Left lung (tissue), 10 donors: ENCODE measurements around the gene ALDH3A1. TPM values are rescaled to one million over a fixed set of nuclear protein-coding genes. Genes with fewer than 3 reads are reported as not detected.

Experiments used
- ATAC-seq: fragments of 200-7000 bp; cut with Tn5 transposase; one replicate; pipeline ENCODE4 v1.9.1; 2020; ENCODE audit warnings: moderate library complexity
- DNase-seq, 4 donors: peaks; one replicate each; pipeline ENCODE4 v3.0.0-alpha.2; 2013 to 2020
- H3K27ac ChIP-seq, 2 donors: fragments of 200-600 bp; sonication (generic) in 1 of 2; one replicate each; pipeline versions ENCODE4 v1.5.0 to v1.8.0; 2020 to 2021
- H3K27me3 ChIP-seq, 2 donors: fragments of 200-600 bp; sonication (generic) in 1 of 2; one replicate each; pipeline versions ENCODE4 v1.5.0 to v1.8.0; 2020 to 2021
- H3K36me3 ChIP-seq, 2 donors: fragments of 200-600 bp; sonication (generic) in 1 of 2; one replicate each; pipeline versions ENCODE4 v1.5.0 to v1.8.0; 2020 to 2021
- H3K4me1 ChIP-seq, 2 donors: fragments of 200-600 bp; one replicate each; pipeline ENCODE4 v1.8.0; 2021
- H3K4me3 ChIP-seq, 2 donors: fragments of 200-600 bp; sonication (generic) in 1 of 2; one replicate each; pipeline versions ENCODE4 v1.5.0 to v1.8.0; 2020 to 2021; ENCODE audit warnings: mild to moderate bottlenecking in 1 of 2
- H3K9me3 ChIP-seq, 2 donors: fragments of 200-600 bp; sonication (generic) in 1 of 2; one replicate each; pipeline versions ENCODE4 v1.5.0 to v1.8.0; 2020 to 2021
- intact Hi-C, 2 donors: fragments of 100-400 bp; cut with DNase I; formaldehyde crosslinking; loops; one replicate each; pipeline versions ENCODE4 v1.11.2 to v1.14.2; 2022
- polyA plus RNA-seq, 6 donors: library from polyadenylated mRNA; unstranded; fragments of 120-200 nt; gene quantifications; one replicate each; pipeline ENCODE4 v1.2.1, GENCODE V29; 2013; ENCODE audit not compliant: insufficient read length in 6 of 6
- total RNA-seq, 2 donors: library from RNA; stranded (reverse); fragmentation: NEBNext Ultra II Directional; extraction: Animal tissue kit (Norgen Biotek cat#: 25700); gene quantifications; one replicate each; pipeline ENCODE4 v1.2.1, GENCODE V29; 2021
- TF ChIP-seq, protein P1 (sequence below), 2 donors: fragments of 200-600 bp; sonication (generic) in 1 of 2; IDR thresholded peaks; one replicate each; pipeline versions ENCODE4 v1.5.0 to v1.8.0; 2021; ENCODE audit warnings: antibody characterized with exemption in 2 of 2
- donor health status: DM: no; HTN: yes; CAD: no.
- donor health status: DM: no; HTN: no; CAD: no.

Gene ALDH3A1
- total and polyA plus RNA-seq, 8 donors, result 0.41 to 4.7 (median 0.68) TPM

DNA sequence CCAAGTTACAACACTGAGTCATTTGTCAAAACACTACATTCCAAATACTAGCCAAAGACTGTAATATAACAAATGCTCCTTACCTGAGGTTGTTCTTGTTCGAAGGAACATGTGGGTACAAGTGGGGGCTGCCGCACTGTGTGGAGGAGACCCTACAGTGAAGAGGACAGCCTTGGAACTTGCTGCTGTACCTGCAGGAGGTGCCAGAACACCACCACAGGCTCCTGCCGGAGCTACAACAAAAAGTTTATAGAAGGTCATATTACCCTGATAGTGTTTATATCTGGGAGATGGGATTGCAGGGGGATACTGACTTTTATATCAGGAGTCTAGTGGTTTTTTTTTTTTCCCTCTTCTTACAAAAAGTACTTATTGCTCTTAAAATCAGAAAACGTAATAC, 37.8 kb upstream of the ALDH3A1 start:
- intact Hi-C loops, result no loop called here
- H3K36me3 ChIP-seq, result peaks cover 0 to 55% of the 10 kb centered on the region in 2 donors
- TF ChIP-seq, protein P1, sequence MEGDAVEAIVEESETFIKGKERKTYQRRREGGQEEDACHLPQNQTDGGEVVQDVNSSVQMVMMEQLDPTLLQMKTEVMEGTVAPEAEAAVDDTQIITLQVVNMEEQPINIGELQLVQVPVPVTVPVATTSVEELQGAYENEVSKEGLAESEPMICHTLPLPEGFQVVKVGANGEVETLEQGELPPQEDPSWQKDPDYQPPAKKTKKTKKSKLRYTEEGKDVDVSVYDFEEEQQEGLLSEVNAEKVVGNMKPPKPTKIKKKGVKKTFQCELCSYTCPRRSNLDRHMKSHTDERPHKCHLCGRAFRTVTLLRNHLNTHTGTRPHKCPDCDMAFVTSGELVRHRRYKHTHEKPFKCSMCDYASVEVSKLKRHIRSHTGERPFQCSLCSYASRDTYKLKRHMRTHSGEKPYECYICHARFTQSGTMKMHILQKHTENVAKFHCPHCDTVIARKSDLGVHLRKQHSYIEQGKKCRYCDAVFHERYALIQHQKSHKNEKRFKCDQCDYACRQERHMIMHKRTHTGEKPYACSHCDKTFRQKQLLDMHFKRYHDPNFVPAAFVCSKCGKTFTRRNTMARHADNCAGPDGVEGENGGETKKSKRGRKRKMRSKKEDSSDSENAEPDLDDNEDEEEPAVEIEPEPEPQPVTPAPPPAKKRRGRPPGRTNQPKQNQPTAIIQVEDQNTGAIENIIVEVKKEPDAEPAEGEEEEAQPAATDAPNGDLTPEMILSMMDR (IDR thresholded peaks at IDR 0.05), result no peak
- H3K4me3 ChIP-seq, result no peak overlapping the region
- H3K27ac ChIP-seq, result no peak overlapping the region
- DNase-seq (no peak), ATAC-seq (no peak)
- no peaks in the 10 kb centered on the region for H3K4me1 ChIP-seq
- H3K27me3 ChIP-seq, result no peaks in the 10 kb centered on the region
- no peaks in the 10 kb centered on the region for H3K9me3 ChIP-seq

DNA sequence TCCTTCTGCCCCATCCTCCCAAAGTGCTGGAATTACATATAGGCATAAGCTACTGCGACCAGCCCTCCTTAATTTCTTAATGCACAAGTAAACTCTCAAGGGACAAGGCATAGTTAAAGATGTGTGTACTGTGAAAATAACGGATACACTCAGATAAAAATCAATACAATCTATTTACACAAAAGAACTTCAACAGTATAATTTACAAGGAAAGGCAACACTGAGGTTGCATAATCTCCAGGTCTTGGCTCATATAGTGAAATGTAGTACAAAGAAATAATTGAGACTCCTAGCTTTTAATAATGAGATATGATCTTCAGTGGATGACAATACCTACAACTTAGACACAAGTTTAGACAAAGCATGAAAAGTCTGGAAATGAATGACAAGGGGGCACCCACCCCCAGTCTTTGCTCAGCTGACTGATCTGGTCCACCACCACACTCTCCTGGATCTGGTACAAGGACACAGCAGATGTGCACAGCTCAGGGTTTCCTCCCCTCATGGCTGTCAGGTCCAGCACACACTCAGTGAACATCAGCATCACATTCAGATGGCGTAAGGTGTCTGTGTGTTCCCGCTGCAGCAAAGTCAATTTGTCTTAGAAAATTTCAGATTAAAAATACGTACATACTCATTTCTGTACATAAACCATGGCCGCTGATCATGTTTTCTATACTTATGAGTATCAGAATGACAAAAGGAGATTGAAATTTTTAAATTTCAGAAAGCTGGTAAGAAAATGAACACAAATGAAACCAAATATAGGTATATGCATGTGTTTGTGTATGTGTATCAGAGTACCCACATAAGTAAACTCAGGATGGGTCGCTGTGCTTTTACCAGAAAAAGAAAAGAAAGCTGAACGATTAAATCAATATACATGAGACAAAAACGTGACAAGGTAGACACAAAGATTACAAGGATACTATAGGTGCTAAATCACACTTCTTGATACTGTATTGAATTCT, 33.7 kb upstream of the ALDH3A1 start:
- Histone ChIP-seq H3K4me1 (no peaks in the 10 kb centered on the region), H3K27ac (no peak overlapping the region), H3K9me3 (no peaks in the 10 kb centered on the region), H3K27me3 (no peaks in the 10 kb centered on the region), H3K4me3 (no peak overlapping the region), H3K36me3 (peaks cover 5 to 54% of the 10 kb centered on the region in 2 donors)
- ATAC-seq (no peak), DNase-seq (no peak)
- TF ChIP-seq, protein P1 (IDR thresholded peaks at IDR 0.05), result no peak
- intact Hi-C loops, result no loop called here

DNA sequence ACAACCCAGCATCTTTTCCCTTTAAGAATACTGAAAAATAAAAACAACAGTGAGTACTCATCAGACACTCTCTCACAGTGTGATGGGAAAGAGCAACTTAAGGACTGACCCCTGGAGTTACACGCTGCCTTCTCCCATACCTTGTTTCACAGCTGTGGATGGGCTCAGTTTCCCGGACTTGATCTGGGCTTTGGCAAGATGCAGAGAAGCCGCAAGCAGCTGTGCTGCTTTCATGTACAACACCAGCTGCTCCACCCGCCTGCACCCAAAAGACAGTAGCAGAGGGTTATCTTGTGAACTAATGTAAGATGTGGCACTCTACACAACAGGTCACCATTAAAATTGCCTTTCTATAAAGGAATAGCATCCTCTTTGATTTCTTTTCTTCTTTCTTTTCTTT, 32.7 kb upstream of the ALDH3A1 start:
- peaks cover 5 to 63% of the 10 kb centered on the region in 2 donors for H3K36me3 ChIP-seq
- DNase-seq (no peak), ATAC-seq (no peak)
- intact Hi-C loops, result no loop called here
- H3K27me3 ChIP-seq, result no peaks in the 10 kb centered on the region
- H3K27ac ChIP-seq, result no peak overlapping the region
- no peaks in the 10 kb centered on the region for H3K4me1 ChIP-seq
- TF ChIP-seq, protein P1 (IDR thresholded peaks at IDR 0.05), result no peak
- no peak overlapping the region for H3K4me3 ChIP-seq
- no peaks in the 10 kb centered on the region for H3K9me3 ChIP-seq

DNA sequence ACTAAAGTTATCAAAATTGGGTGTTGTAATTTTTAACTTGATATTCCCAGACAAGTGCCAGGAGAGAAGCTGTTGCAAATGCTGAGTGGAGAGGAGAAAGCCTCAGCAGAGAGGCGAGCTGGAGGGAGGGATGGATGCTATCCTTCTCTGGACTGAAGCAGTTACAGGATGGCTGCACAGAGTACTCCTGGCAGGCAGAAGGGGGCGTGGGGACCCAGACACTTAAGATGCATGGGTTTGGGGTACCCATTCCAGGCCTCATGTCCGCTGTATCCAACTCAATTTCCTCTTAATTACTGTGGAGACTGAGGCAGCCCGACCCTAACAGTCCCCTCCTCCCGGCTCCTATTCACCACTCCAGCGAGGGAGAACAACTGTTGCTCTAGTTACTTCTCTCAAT, 25.4 kb upstream of the ALDH3A1 start:
- Histone ChIP-seq H3K27ac (no peak overlapping the region), H3K27me3 (no peaks in the 10 kb centered on the region), H3K9me3 (no peaks in the 10 kb centered on the region), H3K4me1 (no peaks in the 10 kb centered on the region), H3K36me3 (peaks cover 0 to 35% of the 10 kb centered on the region in 2 donors), H3K4me3 (no peak overlapping the region)
- TF ChIP-seq, protein P1 (IDR thresholded peaks at IDR 0.05), result no peak
- no peak for DNase-seq
- intact Hi-C loops, result no loop called here
- ATAC-seq, result no peak

DNA sequence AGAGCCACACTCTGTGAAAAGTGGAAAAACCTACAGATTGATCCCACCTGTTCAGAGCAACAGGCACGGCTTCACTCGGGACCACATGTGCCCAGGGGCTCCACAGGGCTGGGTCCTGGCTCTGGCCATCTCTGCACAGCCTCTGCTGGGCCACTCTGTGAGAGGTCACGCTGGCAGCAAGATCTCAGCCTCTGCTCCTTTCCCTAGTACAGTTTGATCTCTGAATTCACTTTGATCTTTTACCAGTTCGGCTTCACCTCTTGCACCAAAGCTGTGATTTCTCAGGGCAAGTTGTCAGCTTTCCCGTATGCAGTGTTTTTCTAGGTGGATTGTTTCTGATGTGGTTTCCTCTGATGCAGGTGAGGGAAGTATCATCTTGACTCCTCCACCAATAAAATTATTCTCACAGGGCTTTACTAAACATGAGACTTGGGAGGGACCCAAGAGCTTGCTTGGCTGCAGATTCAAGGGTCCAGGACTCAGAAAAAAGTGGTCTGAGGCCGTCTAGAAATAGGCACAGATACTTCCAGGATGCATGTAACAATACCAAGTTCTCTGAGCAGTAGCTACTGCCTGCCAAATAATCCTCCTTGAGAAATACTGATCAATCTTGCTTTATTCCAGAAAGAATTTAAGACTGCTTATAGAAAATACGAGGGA, 24.0 kb upstream of the ALDH3A1 start:
- intact Hi-C loops, result no loop called here
- ATAC-seq, result no peak
- H3K9me3 ChIP-seq, result no peaks in the 10 kb centered on the region
- peaks cover 0 to 30% of the 10 kb centered on the region in 2 donors for H3K36me3 ChIP-seq
- H3K4me3 ChIP-seq, result no peak overlapping the region
- no peaks in the 10 kb centered on the region for H3K4me1 ChIP-seq
- H3K27me3 ChIP-seq, result no peaks in the 10 kb centered on the region
- TF ChIP-seq, protein P1 (IDR thresholded peaks at IDR 0.05), result no peak
- DNase-seq, result no peak
- no peak overlapping the region for H3K27ac ChIP-seq
